ENCODE results near the gene GJD3. TPM values are rescaled to one million over a fixed set of nuclear protein-coding genes. Genes with fewer than 3 reads are reported as not detected.
A peak's percentile ranks its signal among the peaks of the same experiment; 100 is the strongest.

Gene GJD3
- total RNA-seq, 1 experiment from 2014 or later = 0.33 TPM

GRCh38 chr17:40345161-40345993, 19.2 kb downstream of the GJD3 start:
- CTCF ChIA-PET = interaction anchor here (0.5 to 1.0 kb wide), 4 partner anchors 13 to 131 kb away, joined by 3 to 4 read pairs (median 4); no protein-coding TSS in a partner anchor
- BruUV-seq (replicated peaks) = no TSS peak

DNA sequence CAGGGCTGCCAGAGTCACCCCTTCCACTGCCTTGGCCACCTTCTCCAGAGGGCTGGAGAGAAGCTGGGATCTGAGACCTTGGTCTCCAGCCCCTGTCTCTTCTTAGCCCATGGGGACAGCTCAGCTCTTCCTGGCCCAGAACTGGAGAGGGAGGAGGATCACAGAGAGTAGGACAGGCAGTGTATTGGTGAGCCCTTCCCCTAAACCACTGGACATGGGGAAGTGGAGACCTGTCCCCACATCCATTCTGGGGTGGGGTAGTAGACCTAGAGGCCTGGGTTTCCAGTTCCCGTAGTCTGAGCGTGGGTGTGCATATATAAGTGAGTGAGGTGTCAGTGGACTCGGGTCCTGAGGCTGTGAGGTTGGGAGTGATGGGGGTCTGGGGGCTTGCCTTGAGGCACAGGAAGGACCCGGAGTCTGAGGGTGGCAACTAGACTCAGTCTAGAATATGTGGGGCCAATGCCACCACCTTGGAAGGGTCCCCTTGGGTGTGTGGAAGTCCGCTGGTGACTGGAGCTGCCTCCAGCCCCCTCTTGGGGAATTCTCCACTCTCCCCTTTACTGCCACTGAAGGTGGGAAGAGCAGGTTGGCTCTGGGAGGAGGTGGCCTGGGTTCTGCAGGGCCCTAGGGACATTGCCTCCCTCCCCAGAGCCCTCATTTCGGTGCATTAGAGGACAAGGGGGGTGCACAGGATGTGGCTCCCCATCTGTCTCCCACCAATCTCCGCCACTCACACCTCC, 19.9 kb downstream of the GJD3 start:
- POLR2A ChIA-PET = no interaction called here
- in situ Hi-C loops (cut with HindIII; ENCODE audit: low pct_unique_long_range_greater_than_20kb, low sequenced_read_pairs) (no loop called here), intact Hi-C loops (cut with micrococcal nuclease; ENCODE audit: unreplicated experiment) (no loop called here)
- Histone ChIP-seq H3K27me3 (ENCODE audit: control insufficient read depth, insufficient read depth, low read length) (no peaks in the 10 kb centered on the region), H3K4me1 (ENCODE audit: control insufficient read depth, insufficient read depth, low read length) (peaks cover 84% of the 10 kb centered on the region), H3K36me3 (ENCODE audit: control insufficient read depth, insufficient read depth, low read length) (0 out of 2 replicates have a peak, but pooled peaks cover 5% of the 10 kb centered on the region), H3K9me3 (ENCODE audit: control insufficient read depth, insufficient read depth, low read depth, low read length) (no peaks in the 10 kb centered on the region), H3K4me3 (ENCODE audit: low read depth in 2 of 2, low read length in 2 of 2) (peak overlapping the region; percentile 42 to 75), H3K27ac (ENCODE audit: low read length) (peak overlapping the region; percentile 80)
- DNase-seq (ENCODE audit: low read depth, low spot score) (no peak), ATAC-seq (peak; percentile 1)
- TSS peak; percentile 11 for BruUV-seq (replicated peaks)
- CTCF ChIA-PET = no interaction called here
- TF ChIP-seq TCF7L2 (IDR thresholded peaks at IDR 0.05; ENCODE audit: low read depth, low read length) (no peak), POLR2AphosphoS5 (IDR thresholded peaks at IDR 0.05; ENCODE audit: low read depth, low read length) (no peak), REST (IDR thresholded peaks at IDR 0.05; ENCODE audit: insufficient read depth in 1 of 2, low read depth in 2 of 2, low read length in 1 of 2) (no peak)
- TF ChIP-seq, protein P1, sequence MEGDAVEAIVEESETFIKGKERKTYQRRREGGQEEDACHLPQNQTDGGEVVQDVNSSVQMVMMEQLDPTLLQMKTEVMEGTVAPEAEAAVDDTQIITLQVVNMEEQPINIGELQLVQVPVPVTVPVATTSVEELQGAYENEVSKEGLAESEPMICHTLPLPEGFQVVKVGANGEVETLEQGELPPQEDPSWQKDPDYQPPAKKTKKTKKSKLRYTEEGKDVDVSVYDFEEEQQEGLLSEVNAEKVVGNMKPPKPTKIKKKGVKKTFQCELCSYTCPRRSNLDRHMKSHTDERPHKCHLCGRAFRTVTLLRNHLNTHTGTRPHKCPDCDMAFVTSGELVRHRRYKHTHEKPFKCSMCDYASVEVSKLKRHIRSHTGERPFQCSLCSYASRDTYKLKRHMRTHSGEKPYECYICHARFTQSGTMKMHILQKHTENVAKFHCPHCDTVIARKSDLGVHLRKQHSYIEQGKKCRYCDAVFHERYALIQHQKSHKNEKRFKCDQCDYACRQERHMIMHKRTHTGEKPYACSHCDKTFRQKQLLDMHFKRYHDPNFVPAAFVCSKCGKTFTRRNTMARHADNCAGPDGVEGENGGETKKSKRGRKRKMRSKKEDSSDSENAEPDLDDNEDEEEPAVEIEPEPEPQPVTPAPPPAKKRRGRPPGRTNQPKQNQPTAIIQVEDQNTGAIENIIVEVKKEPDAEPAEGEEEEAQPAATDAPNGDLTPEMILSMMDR (IDR thresholded peaks at IDR 0.05) = no peak

More at GRCh38 chr17:40345161-40345993, 19.2 kb downstream of the GJD3 start:
- peaks cover 83% of the 10 kb centered on the region for H3K4me1 ChIP-seq (ENCODE audit: control insufficient read depth, insufficient read depth, low read length)
- TF ChIP-seq SIN3A (IDR thresholded peaks at IDR 0.05; ENCODE audit: borderline replicate concordance, insufficient read depth, low read depth, low read length) (no peak), POLR2AphosphoS5 (IDR thresholded peaks at IDR 0.05; ENCODE audit: low read depth, low read length) (no peak; the same call in 1 of the 2 replicates), TCF7L2 (IDR thresholded peaks at IDR 0.05; ENCODE audit: low read depth, low read length) (no peak), REST (IDR thresholded peaks at IDR 0.05; ENCODE audit: insufficient read depth in 1 of 2, low read depth in 2 of 2, low read length in 1 of 2) (no peak)
- TF ChIP-seq, protein P1 (IDR thresholded peaks at IDR 0.05) = no peak
- in situ Hi-C loops (cut with HindIII; ENCODE audit: low pct_unique_long_range_greater_than_20kb, low sequenced_read_pairs) = no loop called here
- H3K4me3 ChIP-seq (ENCODE audit: low read depth in 2 of 2, low read length in 2 of 2) = peak overlapping the region; percentile 42 to 75
- intact Hi-C loops (cut with micrococcal nuclease; ENCODE audit: unreplicated experiment) = no loop called here
- H3K27ac ChIP-seq (ENCODE audit: low read length) = peak overlapping the region; percentile 80
- 0 out of 2 replicates have a peak, but pooled peaks cover 5% of the 10 kb centered on the region for H3K36me3 ChIP-seq (ENCODE audit: control insufficient read depth, insufficient read depth, low read length)
- peak; percentile 62 for ATAC-seq
- no peaks in the 10 kb centered on the region for H3K9me3 ChIP-seq (ENCODE audit: control insufficient read depth, insufficient read depth, low read depth, low read length)
- no peaks in the 10 kb centered on the region for H3K27me3 ChIP-seq (ENCODE audit: control insufficient read depth, insufficient read depth, low read length)
- no peak for DNase-seq (ENCODE audit: low read depth, low spot score)
- POLR2A ChIA-PET = interaction anchor here (0.5 to 0.8 kb wide), 2 partner anchors 40 to 124 kb away, joined by 3 to 4 read pairs; no protein-coding TSS in a partner anchor
